ENCODE results near the gene PALLD.

PALLD gene

GRCh38 chr4:168553714-168554370 lies 57.0 kb downstream of the PALLD start:
- H3K36me3 Mint-ChIP-seq: no peaks in the 10 kb centered on the region
- no peaks in the 10 kb centered on the region for H3K9me3 Mint-ChIP-seq
- no peak for ATAC-seq
- no peak overlapping the region for H3K27ac Mint-ChIP-seq
- no peak overlapping the region for H3K4me3 Mint-ChIP-seq
- H3K4me1 Mint-ChIP-seq: no peaks in the 10 kb centered on the region
- H3K27me3 Mint-ChIP-seq: peaks cover 21% of the 10 kb centered on the region

GRCh38 chr4:168555437-168555836 lies 58.6 kb downstream of the PALLD start:
- ATAC-seq: no peak
- Mint-ChIP-seq H3K27ac (no peak overlapping the region), H3K36me3 (no peaks in the 10 kb centered on the region), H3K4me3 (no peak overlapping the region), H3K4me1 (no peaks in the 10 kb centered on the region), H3K27me3 (peaks cover 30% of the 10 kb centered on the region), H3K9me3 (no peaks in the 10 kb centered on the region)

GRCh38 chr4:168557658-168558057 lies 60.8 kb downstream of the PALLD start:
- Mint-ChIP-seq H3K36me3 (no peaks in the 10 kb centered on the region), H3K27me3 (peaks cover 30% of the 10 kb centered on the region), H3K9me3 (no peaks in the 10 kb centered on the region), H3K4me3 (no peak overlapping the region), H3K4me1 (no peaks in the 10 kb centered on the region), H3K27ac (no peak overlapping the region)
- no peak for ATAC-seq

- Mint-ChIP-seq H3K4me3 (no peak overlapping the region), H3K9me3 (no peaks in the 10 kb centered on the region)
- no peak for ATAC-seq
Observed at GRCh38 chr4:168558599-168558998, 61.7 kb downstream of the PALLD start.

GRCh38 chr4:168560184-168561180 lies 63.6 kb downstream of the PALLD start:
- no peak for ATAC-seq
- no peaks in the 10 kb centered on the region for H3K9me3 Mint-ChIP-seq
- no peaks in the 10 kb centered on the region for H3K4me1 Mint-ChIP-seq
- H3K36me3 Mint-ChIP-seq: no peaks in the 10 kb centered on the region
- no peak overlapping the region for H3K27ac Mint-ChIP-seq
- peaks cover 30% of the 10 kb centered on the region for H3K27me3 Mint-ChIP-seq
- no peak overlapping the region for H3K4me3 Mint-ChIP-seq

More at GRCh38 chr4:168558599-168558998, 61.7 kb downstream of the PALLD start:
- H3K4me1 Mint-ChIP-seq: no peaks in the 10 kb centered on the region
- H3K36me3 Mint-ChIP-seq: no peaks in the 10 kb centered on the region
- no peak overlapping the region for H3K27ac Mint-ChIP-seq
- H3K27me3 Mint-ChIP-seq: peaks cover 30% of the 10 kb centered on the region

- Mint-ChIP-seq H3K27ac (no peak overlapping the region), H3K9me3 (no peaks in the 10 kb centered on the region), H3K27me3 (peaks cover 26% of the 10 kb centered on the region), H3K36me3 (no peaks in the 10 kb centered on the region), H3K4me3 (no peak overlapping the region), H3K4me1 (no peaks in the 10 kb centered on the region)
- no peak for ATAC-seq
Observed at GRCh38 chr4:168562041-168562571, 65.3 kb downstream of the PALLD start.

GRCh38 chr4:168564023-168564422 lies 67.2 kb downstream of the PALLD start:
- ATAC-seq: no peak
- peaks cover 7% of the 10 kb centered on the region for H3K27me3 Mint-ChIP-seq
- no peaks in the 10 kb centered on the region for H3K4me1 Mint-ChIP-seq
- H3K27ac Mint-ChIP-seq: no peak overlapping the region
- no peaks in the 10 kb centered on the region for H3K9me3 Mint-ChIP-seq
- H3K36me3 Mint-ChIP-seq: no peaks in the 10 kb centered on the region
- H3K4me3 Mint-ChIP-seq: no peak overlapping the region

GRCh38 chr4:168565130-168565529 lies 68.3 kb downstream of the PALLD start:
- ATAC-seq: no peak
- Mint-ChIP-seq H3K4me1 (no peaks in the 10 kb centered on the region), H3K4me3 (no peak overlapping the region), H3K36me3 (no peaks in the 10 kb centered on the region), H3K27me3 (no peaks in the 10 kb centered on the region), H3K9me3 (no peaks in the 10 kb centered on the region), H3K27ac (no peak overlapping the region)

GRCh38 chr4:168566726-168567125 lies 69.9 kb downstream of the PALLD start:
- no peaks in the 10 kb centered on the region for H3K36me3 Mint-ChIP-seq

GRCh38 chr4:168569066-168569930 lies 72.4 kb downstream of the PALLD start:
- Mint-ChIP-seq H3K27me3 (peaks cover 10% of the 10 kb centered on the region), H3K36me3 (no peaks in the 10 kb centered on the region), H3K4me3 (no peak overlapping the region), H3K27ac (no peak overlapping the region), H3K9me3 (no peaks in the 10 kb centered on the region), H3K4me1 (no peaks in the 10 kb centered on the region)
- ATAC-seq: no peak

More at GRCh38 chr4:168566726-168567125, 69.9 kb downstream of the PALLD start:
- Mint-ChIP-seq H3K4me3 (no peak overlapping the region), H3K27me3 (no peaks in the 10 kb centered on the region), H3K9me3 (no peaks in the 10 kb centered on the region), H3K4me1 (no peaks in the 10 kb centered on the region), H3K27ac (no peak overlapping the region)
- no peak for ATAC-seq

- no peak for ATAC-seq
- no peak overlapping the region for H3K4me3 Mint-ChIP-seq
- no peaks in the 10 kb centered on the region for H3K4me1 Mint-ChIP-seq
- no peaks in the 10 kb centered on the region for H3K36me3 Mint-ChIP-seq
- H3K27ac Mint-ChIP-seq: no peak overlapping the region
- no peaks in the 10 kb centered on the region for H3K9me3 Mint-ChIP-seq
- peaks cover 10% of the 10 kb centered on the region for H3K27me3 Mint-ChIP-seq
Observed at GRCh38 chr4:168569931-168570276, 73.1 kb downstream of the PALLD start.

GRCh38 chr4:168570466-168570865 lies 73.6 kb downstream of the PALLD start:
- no peaks in the 10 kb centered on the region for H3K9me3 Mint-ChIP-seq
- no peaks in the 10 kb centered on the region for H3K36me3 Mint-ChIP-seq
- H3K27me3 Mint-ChIP-seq: peaks cover 10% of the 10 kb centered on the region
- no peak overlapping the region for H3K27ac Mint-ChIP-seq
- no peak overlapping the region for H3K4me3 Mint-ChIP-seq
- no peaks in the 10 kb centered on the region for H3K4me1 Mint-ChIP-seq
- ATAC-seq: no peak

GRCh38 chr4:168572002-168572401 lies 75.2 kb downstream of the PALLD start:
- H3K36me3 Mint-ChIP-seq: no peaks in the 10 kb centered on the region
- ATAC-seq: no peak
- H3K4me1 Mint-ChIP-seq: no peaks in the 10 kb centered on the region
- peaks cover 10% of the 10 kb centered on the region for H3K27me3 Mint-ChIP-seq
- no peak overlapping the region for H3K27ac Mint-ChIP-seq
- no peaks in the 10 kb centered on the region for H3K9me3 Mint-ChIP-seq
- no peak overlapping the region for H3K4me3 Mint-ChIP-seq

- H3K4me1 Mint-ChIP-seq: no peaks in the 10 kb centered on the region
- H3K27ac Mint-ChIP-seq: no peak overlapping the region
- no peak overlapping the region for H3K4me3 Mint-ChIP-seq
- H3K27me3 Mint-ChIP-seq: peaks cover 10% of the 10 kb centered on the region
- ATAC-seq: no peak
- H3K36me3 Mint-ChIP-seq: no peaks in the 10 kb centered on the region
- no peaks in the 10 kb centered on the region for H3K9me3 Mint-ChIP-seq
Observed at GRCh38 chr4:168573870-168574269, 77.0 kb downstream of the PALLD start.

All from stimulated activated memory B cell treated with anti-CD40 and anti-IgM and Interleukin-4, amounts not matched to agents 10 μg/mL and 1 μg/mL and 100 μg/mL, for 72 hours (primary cell).